Measurements from ENCODE around the gene GNA14.

GRCh38 chr9:77673941-77674791 lies 26.0 kb upstream of the GNA14 start:
- TF ChIP-seq CTCF (IDR thresholded peaks at IDR 0.05) (no peak), POLR2A (IDR thresholded peaks at IDR 0.05) (no peak), POLR2AphosphoS5 (IDR thresholded peaks at IDR 0.05) (no peak)

Measured in breast epithelium (tissue), 3 donors.